Measurements from ENCODE around the gene IQSEC1. TPM values are rescaled to one million over a fixed set of nuclear protein-coding genes. Genes with fewer than 3 reads are reported as not detected.
"Not testable (repeated sequence)": the region's sequence is repeated elsewhere in the genome, so short reads cannot be mapped to it uniquely, and the experiment has no call there.

The IQSEC1 gene
- total RNA-seq, 2 experiments from 2014 or later, result 36.8 to 40.4 TPM

DNA sequence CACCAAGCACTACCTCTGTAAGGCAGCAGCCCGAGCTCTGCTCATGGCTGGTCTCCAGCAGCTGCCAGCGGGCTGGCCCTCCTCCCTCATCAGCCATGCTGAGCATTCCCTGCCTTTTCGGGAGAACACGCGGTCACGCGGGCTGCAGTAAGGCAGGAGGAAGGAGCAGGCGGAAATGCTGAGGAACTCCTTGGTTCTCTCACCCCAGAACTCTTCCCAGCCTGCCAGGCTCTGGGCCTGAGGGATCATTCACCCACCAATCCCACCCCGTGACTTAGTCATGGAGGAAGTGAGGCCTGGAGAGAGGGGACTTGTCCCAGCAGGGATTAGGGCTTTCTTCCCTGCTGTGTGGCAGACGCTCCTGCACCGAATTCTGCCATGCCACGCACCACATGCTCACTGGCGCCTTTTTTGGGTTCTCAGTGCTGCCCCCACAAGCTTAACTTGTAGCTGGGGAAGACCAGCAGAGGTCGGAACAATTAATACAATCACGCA lies 189.0 kb downstream of the IQSEC1 start:
- Mint-ChIP-seq H3K4me3 (no peak overlapping the region), H3K36me3 (ENCODE audit: low read depth) (no peaks in the 10 kb centered on the region), H3K4me1 (peaks cover 11% of the 10 kb centered on the region), H3K27me3 (peaks cover 10% of the 10 kb centered on the region), H3K9me3 (ENCODE audit: low read depth) (no peaks in the 10 kb centered on the region), H3K27ac (no peak overlapping the region)
- DNase-seq (no peak), ATAC-seq (no peak)
- ChIA-PET CTCF (interaction anchor here (1.4 to 2.6 kb wide), 2 partner anchors 16 to 34 kb away, joined by 3 to 9 read pairs; no protein-coding TSS in a partner anchor), POLR2A (no interaction called here)
- intact Hi-C loops (cut with DNase I, micrococcal nuclease), result no loop called here

GRCh38 chr3:12882336-12883310 lies 190.6 kb downstream of the IQSEC1 start:
- POLR2A ChIA-PET, result interaction anchor here (1.1 kb wide), 1 partner anchor 88 kb away, joined by 3 read pairs; no protein-coding TSS in a partner anchor
- Mint-ChIP-seq H3K27ac (no peak overlapping the region), H3K4me1 (peaks cover 11% of the 10 kb centered on the region), H3K9me3 (ENCODE audit: low read depth) (no peaks in the 10 kb centered on the region), H3K36me3 (ENCODE audit: low read depth) (no peaks in the 10 kb centered on the region), H3K27me3 (peaks cover 8% of the 10 kb centered on the region), H3K4me3 (no peak overlapping the region)
- DNase-seq (no peak), ATAC-seq (no peak)
- intact Hi-C loops (cut with DNase I, micrococcal nuclease), result no loop called here
- CTCF ChIA-PET, result interaction anchor here (0.9 kb wide), 1 partner anchor 15 kb away, joined by 3 read pairs; no protein-coding TSS in a partner anchor

DNA sequence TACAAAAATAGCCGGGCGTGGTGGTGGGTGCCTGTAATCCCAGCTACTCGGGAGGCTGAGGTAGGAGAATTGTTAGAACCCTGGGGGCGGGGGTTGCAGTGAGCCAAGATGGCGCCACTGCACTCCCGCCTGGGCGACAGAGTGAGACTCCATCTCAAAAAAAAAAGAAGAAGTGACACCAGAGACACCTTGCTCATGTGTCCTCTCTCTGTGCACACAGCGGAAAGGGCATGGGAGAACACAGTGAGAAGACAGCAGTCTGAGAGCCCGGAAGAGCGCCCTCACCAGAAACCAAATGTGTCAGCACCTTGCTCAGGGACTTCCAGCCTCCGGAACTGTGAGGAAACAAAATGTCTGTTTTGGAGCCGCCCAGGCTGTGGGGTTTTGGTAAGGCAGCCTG lies 191.4 kb downstream of the IQSEC1 start:
- H3K9me3 Mint-ChIP-seq (ENCODE audit: low read depth); POLR2A ChIA-PET; H3K27me3 Mint-ChIP-seq; DNase-seq; H3K27ac Mint-ChIP-seq; H3K36me3 Mint-ChIP-seq (ENCODE audit: low read depth); H3K4me3 Mint-ChIP-seq; intact Hi-C loops (cut with DNase I, micrococcal nuclease); CTCF ChIA-PET; ATAC-seq: not testable (repeated sequence)
- H3K4me1 Mint-ChIP-seq, result peaks cover 11% of the 10 kb centered on the region

DNA sequence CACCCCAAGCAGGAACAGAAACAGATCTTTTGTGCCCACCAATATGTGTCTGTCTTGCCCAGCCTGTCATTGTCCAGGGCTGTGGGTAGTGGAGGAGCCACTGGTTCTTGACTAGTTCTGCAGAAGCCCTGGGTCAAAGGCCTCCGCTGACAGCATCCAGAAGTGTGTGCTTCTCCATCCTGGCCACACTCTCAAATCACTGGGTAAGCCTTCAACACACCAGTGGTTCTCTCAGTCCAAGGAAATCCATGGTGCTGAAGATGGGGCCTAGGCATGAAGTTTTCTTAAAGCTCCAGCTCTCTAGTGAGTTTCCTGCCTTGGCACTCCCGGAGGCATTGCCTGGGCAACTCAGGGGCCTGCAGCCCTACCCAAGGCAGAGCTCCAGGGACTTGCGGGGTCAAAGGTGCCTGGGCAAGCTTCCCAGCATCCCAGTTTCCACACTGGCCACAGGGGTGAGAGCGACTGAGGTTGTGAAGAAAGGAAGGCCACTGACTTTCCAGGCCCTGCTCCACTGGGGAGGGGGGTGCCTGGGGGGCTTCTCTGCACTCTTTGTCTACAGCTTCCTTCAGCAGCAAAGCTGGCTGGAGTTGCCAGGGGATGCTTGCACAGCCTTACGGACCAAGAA lies 193.9 kb downstream of the IQSEC1 start:
- ATAC-seq (no peak), DNase-seq (no peak)
- CTCF ChIA-PET, result interaction anchor here (0.6 to 3.3 kb wide), 4 partner anchors 12 to 367 kb away, joined by 3 to 16 read pairs (median 4); no protein-coding TSS in a partner anchor
- Mint-ChIP-seq H3K9me3 (ENCODE audit: low read depth) (no peaks in the 10 kb centered on the region), H3K4me1 (no peaks in the 10 kb centered on the region), H3K36me3 (ENCODE audit: low read depth) (no peaks in the 10 kb centered on the region), H3K27ac (no peak overlapping the region), H3K4me3 (no peak overlapping the region), H3K27me3 (peaks cover 9% of the 10 kb centered on the region)
- POLR2A ChIA-PET, result no interaction called here
- intact Hi-C loops (cut with DNase I, micrococcal nuclease), result no loop called here

GRCh38 chr3:12878758-12879157 lies 194.5 kb downstream of the IQSEC1 start:
- H3K27me3 Mint-ChIP-seq; DNase-seq; intact Hi-C loops (cut with DNase I, micrococcal nuclease); H3K4me3 Mint-ChIP-seq; ATAC-seq; POLR2A ChIA-PET; H3K36me3 Mint-ChIP-seq (ENCODE audit: low read depth); H3K9me3 Mint-ChIP-seq (ENCODE audit: low read depth); H3K4me1 Mint-ChIP-seq; H3K27ac Mint-ChIP-seq: not testable (repeated sequence)
- CTCF ChIA-PET, result interaction anchor here (2.0 to 3.3 kb wide), 2 partner anchors 8 to 13 kb away, joined by 9 to 16 read pairs; no protein-coding TSS in a partner anchor

GRCh38 chr3:12878141-12878574 lies 195.1 kb downstream of the IQSEC1 start:
- intact Hi-C loops (cut with DNase I, micrococcal nuclease), result no loop called here
- DNase-seq (no peak), ATAC-seq (no peak)
- CTCF ChIA-PET, result interaction anchor here (1.2 to 3.3 kb wide), 3 partner anchors 9 to 13 kb away, joined by 3 to 16 read pairs (median 9); no protein-coding TSS in a partner anchor
- no peaks in the 10 kb centered on the region for H3K36me3 Mint-ChIP-seq (ENCODE audit: low read depth)
- H3K4me3 Mint-ChIP-seq, result no peak overlapping the region
- no peaks in the 10 kb centered on the region for H3K9me3 Mint-ChIP-seq (ENCODE audit: low read depth)
- H3K27ac Mint-ChIP-seq, result no peak overlapping the region
- POLR2A ChIA-PET, result interaction anchor here (0.7 kb wide), 2 partner anchors 69 to 533 kb away, joined by 3 read pairs; no protein-coding TSS in a partner anchor
- H3K4me1 Mint-ChIP-seq, result no peaks in the 10 kb centered on the region
- peaks cover 9% of the 10 kb centered on the region for H3K27me3 Mint-ChIP-seq

GRCh38 chr3:12877040-12877439 lies 196.2 kb downstream of the IQSEC1 start:
- CTCF ChIA-PET, result interaction anchor here (0.6 to 2.0 kb wide), 3 partner anchors 9 to 10 kb away, joined by 3 to 9 read pairs (median 3); no protein-coding TSS in a partner anchor
- no peak overlapping the region for H3K4me3 Mint-ChIP-seq
- H3K9me3 Mint-ChIP-seq (ENCODE audit: low read depth), result no peaks in the 10 kb centered on the region
- H3K36me3 Mint-ChIP-seq (ENCODE audit: low read depth), result no peaks in the 10 kb centered on the region
- intact Hi-C loops (cut with DNase I, micrococcal nuclease), result no loop called here
- POLR2A ChIA-PET, result no interaction called here
- DNase-seq, result no peak
- H3K4me1 Mint-ChIP-seq, result no peaks in the 10 kb centered on the region
- H3K27ac Mint-ChIP-seq, result no peak overlapping the region
- peaks cover 9% of the 10 kb centered on the region for H3K27me3 Mint-ChIP-seq
- ATAC-seq, result no peak

DNA sequence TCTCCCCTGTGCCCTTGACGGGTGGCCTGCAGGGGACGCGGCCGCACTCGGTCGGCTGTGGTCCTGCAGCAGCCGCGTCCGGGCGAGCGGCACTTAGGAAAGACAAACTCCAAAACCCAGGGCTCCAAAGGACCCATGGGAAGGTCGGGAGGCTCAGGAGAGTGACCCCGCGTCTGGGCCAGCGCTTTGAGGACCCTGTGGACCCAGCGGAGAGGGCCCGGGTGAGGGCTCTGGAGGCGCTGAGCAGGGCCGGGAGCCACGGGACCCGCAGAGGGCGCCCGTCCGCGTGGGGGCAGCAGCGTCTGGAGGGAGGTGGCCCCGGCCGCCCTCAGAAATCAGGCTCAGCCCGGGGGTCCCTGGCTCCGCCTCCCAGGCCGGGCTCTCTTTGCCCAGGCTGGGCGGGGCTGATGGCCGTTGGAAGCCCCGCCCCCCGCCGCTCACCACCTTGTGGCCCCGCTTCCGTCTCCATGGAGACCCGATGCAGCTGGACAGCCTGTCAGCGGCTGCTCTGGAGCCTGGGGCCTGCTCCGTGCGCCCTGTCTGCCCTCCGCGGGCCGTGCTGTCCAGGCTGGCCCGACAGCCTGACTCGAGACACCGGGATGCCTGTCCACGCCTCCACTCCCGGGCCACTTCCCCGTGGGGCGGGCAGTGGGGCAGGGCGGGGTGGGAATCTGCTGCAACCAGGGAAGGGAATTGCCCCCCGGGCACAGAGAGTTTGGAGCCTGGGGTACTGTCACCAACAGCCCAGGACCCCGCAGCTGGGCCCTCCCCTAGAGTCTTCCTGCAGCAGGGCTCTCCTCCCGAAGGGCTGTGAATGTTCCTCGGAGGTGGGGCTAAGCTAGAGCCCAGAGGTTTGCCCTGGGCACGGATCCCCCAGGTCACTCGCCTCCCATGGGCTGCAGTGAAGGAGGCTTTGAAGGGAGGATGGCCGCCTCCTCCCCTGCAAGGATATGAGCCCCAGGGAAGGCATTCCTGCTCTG lies 197.1 kb downstream of the IQSEC1 start:
- ChIA-PET POLR2A (no interaction called here), CTCF (interaction anchor here (2.0 kb wide), 1 partner anchor 11 kb away, joined by 9 read pairs; no protein-coding TSS in a partner anchor)
- no peaks in the 10 kb centered on the region for H3K9me3 Mint-ChIP-seq (ENCODE audit: low read depth)
- no peaks in the 10 kb centered on the region for H3K4me1 Mint-ChIP-seq
- no peak overlapping the region for H3K4me3 Mint-ChIP-seq
- peak; percentile 68 for ATAC-seq
- H3K27ac Mint-ChIP-seq, result no peak overlapping the region
- no peaks in the 10 kb centered on the region for H3K36me3 Mint-ChIP-seq (ENCODE audit: low read depth)
- peak; percentile 41 for DNase-seq
- intact Hi-C loops (cut with DNase I, micrococcal nuclease), result no loop called here
- peaks cover 9% of the 10 kb centered on the region for H3K27me3 Mint-ChIP-seq

DNA sequence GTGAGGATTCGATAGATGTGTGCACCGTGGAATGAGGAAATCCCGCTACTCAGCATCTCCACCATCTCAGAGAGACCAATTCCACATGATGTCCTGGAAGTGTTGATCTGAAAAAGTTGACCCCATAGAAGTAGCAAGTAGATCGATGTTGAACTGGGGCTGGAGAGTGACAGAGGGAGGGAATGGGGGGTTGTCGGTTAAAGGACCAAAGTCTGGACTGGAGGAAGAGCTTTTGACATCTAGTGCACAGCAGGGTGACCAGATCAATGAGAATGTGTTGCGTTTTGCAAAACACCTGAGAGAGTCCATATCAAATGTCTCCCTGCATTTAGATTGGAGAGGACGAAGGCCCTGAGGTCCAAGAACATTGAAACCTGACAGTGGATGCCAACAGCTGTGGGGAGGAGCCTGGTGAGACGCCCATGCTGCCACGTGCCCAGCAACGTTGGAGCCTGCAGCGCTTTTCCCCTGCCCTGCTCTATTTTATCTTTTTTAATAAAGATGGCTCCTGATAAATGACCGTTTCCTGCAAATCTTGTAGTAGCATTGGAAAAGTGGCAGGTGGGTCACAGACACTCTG lies 201.7 kb downstream of the IQSEC1 start:
- Mint-ChIP-seq H3K4me1 (peaks cover 9% of the 10 kb centered on the region), H3K36me3 (ENCODE audit: low read depth) (no peaks in the 10 kb centered on the region), H3K4me3 (no peak overlapping the region), H3K9me3 (ENCODE audit: low read depth) (no peaks in the 10 kb centered on the region), H3K27me3 (peaks cover 17% of the 10 kb centered on the region), H3K27ac (no peak overlapping the region)
- DNase-seq (no peak), ATAC-seq (no peak)
- CTCF ChIA-PET, result no interaction called here
- intact Hi-C loops (cut with DNase I, micrococcal nuclease), result no loop called here
- POLR2A ChIA-PET, result no interaction called here

- Mint-ChIP-seq H3K4me3 (no peak overlapping the region), H3K27me3 (peaks cover 17% of the 10 kb centered on the region), H3K9me3 (ENCODE audit: low read depth) (no peaks in the 10 kb centered on the region), H3K27ac (no peak overlapping the region), H3K4me1 (peaks cover 9% of the 10 kb centered on the region), H3K36me3 (ENCODE audit: low read depth) (no peaks in the 10 kb centered on the region)
- intact Hi-C loops (cut with DNase I, micrococcal nuclease), result no loop called here
- ChIA-PET CTCF (interaction anchor here (0.7 to 1.3 kb wide), 3 partner anchors 29 to 63 kb away, joined by 3 to 5 read pairs (median 3); partner anchors contain the start of gene RPL32), POLR2A (no interaction called here)
- no peak for ATAC-seq
- DNase-seq, result no peak
These were observed 202.3 kb downstream of the IQSEC1 start for GRCh38 chr3:12870942-12871341.

All from activated CD4-positive, alpha-beta T cell treated with anti-CD3 and anti-CD28 coated beads for 36 hours (primary cell).